Fibroblast of lung (primary cell): ENCODE data around the gene NUDT14.

Experiments used
- CTCF ChIP-seq, 2 donors: IDR thresholded peaks in 1 of 2; conservative IDR thresholded peaks in 1 of 2; 1 replicate in 1 of 2; 2 replicates in 1 of 2; pipeline ENCODE4 v1.5.1; 2011 to 2012; ENCODE audit warnings: low read length in 2 of 2, control low read depth in 1 of 2, inconsistent platforms in 1 of 2, low read depth in 1 of 2, mild to moderate bottlenecking in 1 of 2
- EZH2 ChIP-seq: IDR thresholded peaks from 2 replicates; pipeline ENCODE4 v1.5.1; 2012; ENCODE audit warnings: low read length, control low read depth, mild to moderate bottlenecking; ENCODE audit errors: missing control alignments

DNA sequence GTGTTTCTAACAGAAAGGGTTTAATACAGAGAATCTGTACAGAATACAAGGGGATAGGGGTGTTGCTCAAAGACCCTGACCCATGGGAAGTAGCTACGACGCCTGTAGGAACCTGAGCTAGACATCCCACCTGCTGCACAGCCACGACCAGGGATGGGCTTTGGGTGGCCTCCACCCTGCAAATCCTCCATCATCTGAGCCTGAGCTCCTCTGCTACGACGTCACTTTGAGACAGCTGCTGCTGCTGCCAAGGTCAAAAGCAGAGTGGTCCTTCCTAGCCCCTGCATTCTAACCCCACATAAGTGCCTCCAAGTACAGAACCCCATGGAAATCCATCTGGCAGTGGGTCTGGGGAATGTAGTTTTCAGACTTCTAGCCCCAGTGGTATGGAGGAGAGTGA lies 56.3 kb downstream of the NUDT14 start:
- no peak for TF ChIP-seq CTCF (conservative IDR thresholded peaks at IDR 0.05 in 1 of 2, IDR thresholded peaks at IDR 0.05 in 1 of 2; ENCODE audit: low read depth in 1 of 2, low read length in 2 of 2)
- no peak for TF ChIP-seq EZH2
